ENCODE measurements around the gene CLASRP.

CLASRP gene

GRCh38 chr19:45074744-45075300, 36.0 kb downstream of the CLASRP start:
- no peak for DNase-seq (ENCODE audit: low spot score)
- TF ChIP-seq CTCF (IDR thresholded peaks at IDR 0.05; ENCODE audit: extremely low read depth, missing control alignments) = no peak

- no peak for TF ChIP-seq CTCF (IDR thresholded peaks at IDR 0.05; ENCODE audit: extremely low read depth, missing control alignments)
- DNase-seq (ENCODE audit: low spot score) = peak; percentile 98
Observed at GRCh38 chr19:45075301-45076028, 36.6 kb downstream of the CLASRP start.

DNA sequence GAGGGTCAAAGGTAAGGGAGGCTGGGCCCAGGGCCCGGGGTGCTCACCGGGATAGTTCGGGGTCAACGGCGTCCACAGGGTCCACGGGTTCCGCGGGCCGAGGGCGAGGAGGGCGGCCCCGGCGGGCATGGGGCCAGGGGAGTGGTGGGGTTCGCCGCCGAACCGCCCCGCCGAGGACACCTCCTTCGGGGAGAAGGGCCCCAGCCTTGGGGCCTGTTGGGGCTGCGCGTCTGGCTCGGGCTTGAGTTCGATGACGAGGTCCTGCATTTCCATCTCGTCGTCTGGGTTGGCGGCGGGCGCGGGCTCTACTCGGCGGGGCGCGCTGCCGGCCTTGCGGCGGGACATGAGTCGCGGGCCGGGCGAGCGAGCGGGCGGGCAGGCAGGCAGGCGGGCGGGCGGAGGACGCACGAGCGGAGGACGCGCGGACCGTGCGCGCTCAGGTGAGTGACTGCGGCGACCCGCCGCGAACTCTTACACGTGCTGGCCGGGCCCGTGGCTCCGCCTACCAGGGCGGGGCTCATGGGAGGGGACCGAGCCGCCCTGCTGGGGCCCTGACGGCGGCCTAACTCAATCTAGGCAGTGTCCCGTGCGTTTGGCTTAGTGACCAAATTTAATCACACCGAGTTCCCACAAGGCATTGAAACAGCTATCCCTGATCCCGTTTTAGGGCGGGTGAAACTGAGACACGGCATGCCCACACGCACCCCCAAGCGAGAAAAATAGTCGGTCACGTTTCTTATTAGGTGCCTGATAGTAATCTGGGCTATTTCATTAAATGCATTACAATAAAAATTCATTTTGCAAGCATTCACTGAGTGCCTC, 37.4 kb downstream of the CLASRP start, which contains the start of gene ZNF296:
ZNF296 (minus strand) TSS at position 450 of the 822 bp plus-strand sequence; CDS start at position 345, 105 bp downstream.
- DNase-seq (ENCODE audit: low spot score) = peak; percentile 94
- no peak for TF ChIP-seq CTCF (IDR thresholded peaks at IDR 0.05; ENCODE audit: extremely low read depth, missing control alignments)

GRCh38 chr19:45076851-45077730, 38.2 kb downstream of the CLASRP start:
- no peak for TF ChIP-seq CTCF (IDR thresholded peaks at IDR 0.05; ENCODE audit: extremely low read depth, missing control alignments)
- no peak for DNase-seq (ENCODE audit: low spot score)

DNA sequence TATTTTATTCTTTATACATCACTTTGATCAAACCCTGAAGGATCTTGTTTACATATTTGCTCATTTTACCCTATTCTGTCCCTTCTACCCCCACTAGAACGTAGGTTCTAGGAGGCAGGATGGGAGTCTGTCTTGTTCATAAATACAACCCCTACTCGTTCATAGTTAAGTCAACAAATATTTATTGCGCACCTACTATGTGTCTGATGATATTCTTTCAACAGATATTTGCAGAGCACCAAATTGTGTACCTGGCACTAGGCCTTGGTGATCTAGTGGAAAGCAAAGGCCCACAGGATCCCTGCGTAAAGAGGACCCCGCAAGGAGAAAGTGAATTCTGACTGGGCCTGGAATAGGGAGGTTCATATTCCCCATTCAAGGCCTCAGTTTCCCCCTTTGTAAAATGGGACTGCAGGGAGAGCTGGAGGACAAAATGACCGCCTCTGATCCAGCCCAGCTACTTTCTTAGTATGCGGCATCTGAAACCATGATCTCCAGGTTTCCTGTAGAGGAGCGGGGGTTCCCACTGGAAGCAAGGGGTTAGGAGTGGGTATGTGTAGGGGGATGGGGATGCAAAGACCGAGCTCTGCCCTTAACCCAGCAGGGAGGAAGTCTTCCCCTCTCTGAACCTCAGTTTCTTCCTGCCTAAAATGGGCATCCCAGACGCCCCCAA, 39.7 kb downstream of the CLASRP start:
- no peak for TF ChIP-seq CTCF (IDR thresholded peaks at IDR 0.05; ENCODE audit: extremely low read depth, missing control alignments)
- no peak for DNase-seq (ENCODE audit: low spot score)

DNA sequence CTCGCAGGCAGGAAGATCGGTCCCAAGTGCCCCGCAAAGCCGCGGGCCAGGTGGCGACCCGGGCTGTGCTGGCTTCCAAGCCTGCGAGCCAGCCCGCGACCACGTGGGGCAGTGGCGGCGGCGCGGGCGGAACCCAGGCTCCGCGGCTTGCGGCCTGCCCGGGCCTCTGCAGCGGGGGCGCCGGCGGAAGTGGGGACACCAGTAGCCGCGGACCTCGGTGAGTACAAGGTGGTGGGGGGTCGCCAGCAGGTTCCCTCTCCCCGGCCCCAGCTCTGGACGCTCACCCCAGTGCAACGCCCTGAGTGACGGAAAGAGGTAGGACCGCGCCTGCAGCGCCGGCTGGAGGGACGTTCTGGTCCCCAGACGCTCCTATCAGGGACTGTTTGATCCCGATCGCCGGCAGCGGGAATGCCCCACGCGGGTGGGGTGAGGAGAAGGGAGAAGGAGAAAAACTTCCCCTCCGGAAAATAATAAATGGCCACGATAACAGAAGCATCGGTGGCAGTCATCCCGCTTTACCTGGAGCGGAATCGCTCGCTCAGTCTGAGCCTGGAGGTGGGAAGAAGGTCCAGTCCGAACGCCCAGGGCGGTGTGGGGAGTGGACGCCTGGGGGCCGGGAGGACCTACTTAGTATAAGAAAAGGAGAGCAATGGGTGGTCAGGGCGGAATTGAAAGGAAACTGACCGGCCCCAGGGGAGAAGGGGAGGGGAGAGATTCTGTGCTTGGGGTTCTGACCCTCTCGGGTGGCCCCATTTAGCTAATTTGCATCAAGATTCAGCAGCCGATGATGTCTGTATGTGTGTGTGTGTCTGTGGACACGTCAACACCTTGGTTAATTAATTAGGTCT, 40.4 kb downstream of the CLASRP start, which contains the start of gene GEMIN7:
GEMIN7 (plus strand) TSS at position 198 of the 848 bp plus-strand sequence. CDS start 10,855 bp downstream, outside the sequence.
- peak; percentile 85 for DNase-seq (ENCODE audit: low spot score)
- TF ChIP-seq CTCF (IDR thresholded peaks at IDR 0.05; ENCODE audit: extremely low read depth, missing control alignments) = no peak
